CD14-positive monocyte (primary cell): ENCODE results near the gene TALDO1. TPM values are rescaled to one million over a fixed set of nuclear protein-coding genes. Genes with fewer than 3 reads are reported as not detected.

Experiments used
- DNase-seq, 3 donors: peaks; one replicate each; pipeline ENCODE4 v3.0.0-alpha.2; 2011 to 2022
- H2AFZ ChIP-seq: 2 replicates; pipeline ENCODE4 v1.6.0; 2012; ENCODE audit warnings: mild to moderate bottlenecking, low read depth, low read length, inconsistent platforms; ENCODE audit not compliant: insufficient read depth, poor library complexity, severe bottlenecking
- H3K27ac ChIP-seq, 2 donors: 1 replicate in 1 of 2; 2 replicates in 1 of 2; pipeline ENCODE4 v1.5.1; 2012 to 2013; ENCODE audit warnings: low read length in 2 of 2, control low read depth in 1 of 2, inconsistent platforms in 1 of 2, low read depth in 1 of 2, mild to moderate bottlenecking in 1 of 2
- H3K27me3 ChIP-seq, 2 donors: one replicate each; pipeline versions ENCODE4 v1.6.0 to v1.6.1; 2011 to 2013; ENCODE audit warnings: low read length in 2 of 2; ENCODE audit not compliant: control insufficient read depth in 2 of 2, insufficient read depth in 2 of 2
- H3K36me3 ChIP-seq, 2 donors: replicated peaks in 1 of 2; 1 replicate in 1 of 2; 2 replicates in 1 of 2; pipeline versions ENCODE4 v1.5.1 to v1.6.1; 2012 to 2013; ENCODE audit warnings: low read length in 2 of 2, control low read depth in 1 of 2, inconsistent platforms in 1 of 2, mild to moderate bottlenecking in 1 of 2; ENCODE audit not compliant: insufficient read depth in 2 of 2, control insufficient read depth in 1 of 2
- H3K4me1 ChIP-seq, 2 donors: 1 replicate in 1 of 2; 2 replicates in 1 of 2; pipeline versions ENCODE4 v1.5.1 to v1.6.1; 2012 to 2013; ENCODE audit warnings: low read length in 2 of 2, control low read depth in 1 of 2, inconsistent platforms in 1 of 2, mild to moderate bottlenecking in 1 of 2, moderate library complexity in 1 of 2; ENCODE audit not compliant: insufficient read depth in 2 of 2, control insufficient read depth in 1 of 2
- H3K4me2 ChIP-seq: replicated peaks from 2 replicates; pipeline ENCODE3; 2012; ENCODE audit warnings: low read length, moderate library complexity, mild to moderate bottlenecking; ENCODE audit not compliant: poor library complexity, severe bottlenecking; ENCODE audit errors: extremely low read depth
- H3K4me3 ChIP-seq, 3 experiments: fragments of 200-600 bp in 1 of 3; sonication (generic) in 1 of 3; replicated peaks in 1 of 3; 1 replicate in 2 of 3; 2 replicates in 1 of 3; pipeline ENCODE4 v1.5.1; 2011 to 2013; ENCODE audit warnings: low read length in 3 of 3, mild to moderate bottlenecking in 3 of 3, control low read depth in 2 of 3, low read depth in 2 of 3, inconsistent platforms in 1 of 3, moderate library complexity in 1 of 3
- H3K79me2 ChIP-seq: 2 replicates; pipeline ENCODE4 v1.6.0; 2012; ENCODE audit warnings: mild to moderate bottlenecking, control low read depth, inconsistent platforms, low read length, moderate library complexity; ENCODE audit not compliant: insufficient read depth
- H3K9ac ChIP-seq: 2 replicates; pipeline ENCODE4 v1.6.0; 2017; ENCODE audit warnings: low read length, mild to moderate bottlenecking; ENCODE audit not compliant: insufficient read depth, poor library complexity, severe bottlenecking
- H3K9me3 ChIP-seq, 2 donors: replicated peaks in 1 of 2; 1 replicate in 1 of 2; 2 replicates in 1 of 2; pipeline versions ENCODE4 v1.5.1 to v1.6.1; 2012 to 2013; ENCODE audit warnings: low read length in 2 of 2, control low read depth in 1 of 2; ENCODE audit not compliant: control insufficient read depth in 1 of 2, insufficient read depth in 1 of 2
- H4K20me1 ChIP-seq: 2 replicates; pipeline ENCODE4 v1.6.0; 2012; ENCODE audit warnings: mild to moderate bottlenecking, low read length, control low read depth, moderate library complexity; ENCODE audit not compliant: insufficient read depth
- H3K27ac Mint-ChIP-seq, 7 donors: one replicate each; pipeline ENCODE4 v1.8.0; 2020; ENCODE audit warnings: mild to moderate bottlenecking in 7 of 7, mixed read lengths in 7 of 7, moderate library complexity in 6 of 7, inconsistent platforms in 2 of 7
- H3K27me3 Mint-ChIP-seq, 3 donors: one replicate each; pipeline ENCODE4 v1.8.0; 2021 to 2022; ENCODE audit warnings: low read depth in 3 of 3, mild to moderate bottlenecking in 3 of 3, mixed read lengths in 3 of 3, moderate library complexity in 3 of 3, inconsistent platforms in 1 of 3
- H3K36me3 Mint-ChIP-seq, 2 donors: one replicate each; pipeline ENCODE4 v1.8.0; 2020; ENCODE audit warnings: mixed read lengths in 2 of 2, inconsistent platforms in 1 of 2, mild to moderate bottlenecking in 1 of 2
- H3K4me1 Mint-ChIP-seq: one replicate; pipeline ENCODE4 v1.8.0; 2020; ENCODE audit warnings: mild to moderate bottlenecking, mixed read lengths
- H3K4me3 Mint-ChIP-seq, 2 donors: one replicate each; pipeline ENCODE4 v1.8.0; 2020; ENCODE audit warnings: mild to moderate bottlenecking in 2 of 2, mixed read lengths in 2 of 2, moderate library complexity in 1 of 2
- H3K9me3 Mint-ChIP-seq, 7 donors: one replicate each; pipeline ENCODE4 v1.8.0; 2020 to 2022; ENCODE audit warnings: mixed read lengths in 7 of 7, mild to moderate bottlenecking in 6 of 7, moderate library complexity in 6 of 7, inconsistent platforms in 2 of 7
- WGBS: methylation state at CpG from one replicate; pipeline ENCODE4 v1.1.5; 2013; ENCODE audit warnings: missing lambda C conversion rate; ENCODE audit not compliant: insufficient coverage; 5-methylcytosine and 5-hydroxymethylcytosine counted together
- intact Hi-C, 2 donors: fragments of 100-400 bp; cut with micrococcal nuclease; formaldehyde crosslinking; loops; one replicate each; pipeline versions ENCODE4 v1.15.0 to v1.15.1; 2023
- polyA plus RNA-seq, 3 donors: library from polyadenylated mRNA; depleted of rRNA in 1 of 3; unstranded in 2 of 3; stranded (reverse) in 1 of 3; fragments of 300-500 nt in 2 of 3; fragments of >200 nt in 1 of 3; fragmentation: Illumina TruSeq in 2 of 3; gene quantifications; 1 replicate in 2 of 3; 2 replicates in 1 of 3; pipeline ENCODE4 v1.2.3, GENCODE V29; 2012 to 2021
- TF ChIP-seq, protein P1 (sequence below): fragments of 200-600 bp; IDR thresholded peaks from one replicate; pipeline ENCODE4 v1.8.0; 2022; ENCODE audit warnings: antibody characterized with exemption, mild to moderate bottlenecking

Gene TALDO1
- polyA plus RNA-seq, 3 donors = 502 to 1,249 (median 1,224) TPM

DNA sequence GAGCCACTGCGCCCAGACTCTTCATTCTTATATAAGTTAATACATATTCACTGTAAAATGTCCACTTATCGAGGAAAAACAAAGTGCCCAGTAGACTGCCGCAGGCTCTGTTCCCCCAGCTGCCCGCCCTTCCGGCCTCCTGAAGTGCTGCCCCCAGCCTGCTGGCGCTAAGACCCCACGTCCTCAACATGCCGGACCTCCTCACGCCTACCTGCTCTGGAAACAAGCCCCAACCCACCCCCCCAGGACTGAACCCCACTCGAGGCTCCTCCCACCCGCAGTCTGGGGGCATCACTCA is 28.9 kb downstream of the TALDO1 start:
- intact Hi-C loops = loop anchor here (2.0 kb wide), 1 partner anchor 21 kb away; no protein-coding TSS in a partner anchor
- H3K4me3 Mint-ChIP-seq = peak overlapping the region; percentile 77 to 87
- H3K4me1 ChIP-seq = peaks cover 29 to 36% of the 10 kb centered on the region in 2 donors
- H3K27me3 ChIP-seq = no peaks in the 10 kb centered on the region
- peak overlapping the region; percentile 33 to 83 (median 58) for H3K27ac Mint-ChIP-seq
- H3K9me3 ChIP-seq = no peaks in the 10 kb centered on the region
- H3K79me2 ChIP-seq = peaks cover 58% of the 10 kb centered on the region
- H3K4me2 ChIP-seq = peak overlapping the region; percentile 94
- peak overlapping the region in 1 of 2 donors; percentile 54 for H3K27ac ChIP-seq
- TF ChIP-seq, protein P1, sequence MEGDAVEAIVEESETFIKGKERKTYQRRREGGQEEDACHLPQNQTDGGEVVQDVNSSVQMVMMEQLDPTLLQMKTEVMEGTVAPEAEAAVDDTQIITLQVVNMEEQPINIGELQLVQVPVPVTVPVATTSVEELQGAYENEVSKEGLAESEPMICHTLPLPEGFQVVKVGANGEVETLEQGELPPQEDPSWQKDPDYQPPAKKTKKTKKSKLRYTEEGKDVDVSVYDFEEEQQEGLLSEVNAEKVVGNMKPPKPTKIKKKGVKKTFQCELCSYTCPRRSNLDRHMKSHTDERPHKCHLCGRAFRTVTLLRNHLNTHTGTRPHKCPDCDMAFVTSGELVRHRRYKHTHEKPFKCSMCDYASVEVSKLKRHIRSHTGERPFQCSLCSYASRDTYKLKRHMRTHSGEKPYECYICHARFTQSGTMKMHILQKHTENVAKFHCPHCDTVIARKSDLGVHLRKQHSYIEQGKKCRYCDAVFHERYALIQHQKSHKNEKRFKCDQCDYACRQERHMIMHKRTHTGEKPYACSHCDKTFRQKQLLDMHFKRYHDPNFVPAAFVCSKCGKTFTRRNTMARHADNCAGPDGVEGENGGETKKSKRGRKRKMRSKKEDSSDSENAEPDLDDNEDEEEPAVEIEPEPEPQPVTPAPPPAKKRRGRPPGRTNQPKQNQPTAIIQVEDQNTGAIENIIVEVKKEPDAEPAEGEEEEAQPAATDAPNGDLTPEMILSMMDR = no peak
- peaks cover 0 to 2% (median 0%) of the 10 kb centered on the region in 7 donors for H3K9me3 Mint-ChIP-seq
- no peak for DNase-seq
- peaks cover 53% of the 10 kb centered on the region for H4K20me1 ChIP-seq
- H3K36me3 ChIP-seq = peaks cover 27% of the 10 kb centered on the region in 2 donors
- H3K27me3 Mint-ChIP-seq = peaks cover 0 to 3% (median 1%) of the 10 kb centered on the region in 3 donors
- WGBS = 56% methylated on average over 7 of the region's 11 CpGs
- peaks cover 39% of the 10 kb centered on the region for H3K4me1 Mint-ChIP-seq
- H2AFZ ChIP-seq = no peak overlapping the region
- H3K4me3 ChIP-seq = peak overlapping the region; percentile 57 to 84 (median 60)
- H3K9ac ChIP-seq = peak overlapping the region; percentile 81
- peaks cover 5 to 35% of the 10 kb centered on the region in 2 donors for H3K36me3 Mint-ChIP-seq

DNA sequence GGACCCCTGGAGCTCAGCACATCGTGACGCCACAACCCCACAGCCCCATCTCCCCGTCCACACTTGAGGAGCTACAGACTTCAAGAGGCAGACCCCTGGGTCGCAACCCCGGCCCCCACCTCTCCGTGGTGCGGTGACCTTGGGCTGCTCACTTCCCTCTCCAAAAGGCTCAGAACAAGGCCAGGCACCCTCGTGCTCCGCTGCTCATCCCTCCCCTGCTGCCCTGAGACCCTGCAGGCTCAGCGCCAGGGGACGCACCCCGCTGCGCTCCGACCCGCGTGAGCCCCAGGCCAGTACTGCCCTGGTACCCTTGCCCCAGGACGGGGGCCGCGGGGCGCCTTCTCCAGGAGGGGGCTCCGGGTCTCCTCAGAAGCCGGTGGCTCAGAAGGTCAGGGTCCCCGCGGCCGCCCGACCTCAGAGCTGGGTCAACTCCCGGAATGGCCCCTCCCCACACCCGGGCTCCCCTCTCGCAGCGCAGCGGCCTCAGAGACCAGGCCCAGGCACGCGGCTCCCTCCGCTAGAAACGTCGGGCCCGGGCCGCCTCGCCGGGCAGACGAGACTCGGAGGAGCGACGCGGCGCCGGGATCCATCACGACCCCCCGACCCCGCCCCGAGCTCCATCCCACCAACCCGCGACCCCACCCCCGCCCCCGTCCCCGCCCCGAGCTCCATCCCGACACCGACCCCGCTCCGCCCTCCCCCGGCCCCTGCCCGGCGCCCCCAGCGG is 29.5 kb downstream of the TALDO1 start:
- DNase-seq = peak in 1 of 3 donors; percentile 13
- H3K79me2 ChIP-seq = peaks cover 58% of the 10 kb centered on the region
- H3K4me1 Mint-ChIP-seq = peaks cover 39% of the 10 kb centered on the region
- peaks cover 29 to 36% of the 10 kb centered on the region in 2 donors for H3K4me1 ChIP-seq
- peak overlapping the region; percentile 94 for H3K4me2 ChIP-seq
- no peaks in the 10 kb centered on the region for H3K9me3 ChIP-seq
- TF ChIP-seq, protein P1 = no peak
- peak overlapping the region; percentile 77 to 87 for H3K4me3 Mint-ChIP-seq
- peak overlapping the region; percentile 91 for H2AFZ ChIP-seq
- peaks cover 53% of the 10 kb centered on the region for H4K20me1 ChIP-seq
- H3K27me3 ChIP-seq = no peaks in the 10 kb centered on the region
- peak overlapping the region; percentile 57 to 84 (median 60) for H3K4me3 ChIP-seq
- peak overlapping the region in 1 of 2 donors; percentile 72 for H3K27ac ChIP-seq
- H3K27me3 Mint-ChIP-seq = peaks cover 0 to 3% (median 3%) of the 10 kb centered on the region in 3 donors
- peaks cover 22% of the 10 kb centered on the region in 2 donors for H3K36me3 ChIP-seq
- WGBS = 2% methylated on average over 51 of the region's 65 CpGs
- peak overlapping the region; percentile 81 for H3K9ac ChIP-seq
- peak overlapping the region; percentile 33 to 83 (median 58) for H3K27ac Mint-ChIP-seq
- peaks cover 5 to 30% of the 10 kb centered on the region in 2 donors for H3K36me3 Mint-ChIP-seq
- intact Hi-C loops = loop anchor here (2.0 kb wide), 1 partner anchor 20 kb away; no protein-coding TSS in a partner anchor
- peaks cover 0 to 2% (median 0%) of the 10 kb centered on the region in 7 donors for H3K9me3 Mint-ChIP-seq
